Right lobe of liver (tissue), 6 donors: ENCODE results near the gene SIK3. TPM values are rescaled to one million over a fixed set of nuclear protein-coding genes. Genes with fewer than 3 reads are reported as not detected.

Source experiments
- ATAC-seq, 4 donors: fragments of 200-7000 bp; cut with Tn5 transposase; one replicate each; pipeline ENCODE4 v1.9.1; 2020; ENCODE audit warnings: mild to moderate bottlenecking in 4 of 4, moderate library complexity in 4 of 4
- DNase-seq, 3 donors: peaks; one replicate each; pipeline ENCODE4 v3.0.0-alpha.2; 2020
- H3K27ac ChIP-seq, 3 donors: fragments of 200-600 bp; one replicate each; pipeline ENCODE4 v1.8.0; 2022
- H3K27me3 ChIP-seq, 2 donors: fragments of 200-600 bp; one replicate each; pipeline ENCODE4 v1.8.0; 2022
- H3K36me3 ChIP-seq, 4 donors: fragments of 200-600 bp; sonication (generic) in 1 of 4; one replicate each; pipeline versions ENCODE4 v1.5.1 to v1.8.0; 2017 to 2022; ENCODE audit warnings: control low read depth in 1 of 4
- H3K4me1 ChIP-seq, 4 donors: fragments of 200-600 bp; sonication (generic) in 1 of 4; one replicate each; pipeline versions ENCODE4 v1.5.1 to v1.8.0; 2017 to 2022; ENCODE audit warnings: control low read depth in 1 of 4
- H3K4me3 ChIP-seq, 3 donors: fragments of 200-600 bp; one replicate each; pipeline ENCODE4 v1.8.0; 2022
- H3K9me3 ChIP-seq, 4 donors: fragments of 200-600 bp; sonication (generic) in 1 of 4; one replicate each; pipeline versions ENCODE4 v1.5.1 to v1.8.0; 2017 to 2022; ENCODE audit warnings: control low read depth in 1 of 4
- CTCF ChIP-seq, 4 donors: fragments of 200-600 bp in 3 of 4; fragments of 450-650 bp in 1 of 4; IDR thresholded peaks; one replicate each; pipeline versions ENCODE4 v1.5.1 to v1.8.0; 2016 to 2022; ENCODE audit warnings: antibody characterized with exemption in 4 of 4, mild to moderate bottlenecking in 2 of 4
- POLR2A ChIP-seq: fragments of 450-650 bp; IDR thresholded peaks from one replicate; pipeline ENCODE4 v1.6.1; 2017; ENCODE audit warnings: antibody characterized with exemption, mild to moderate bottlenecking
- WGBS: methylation state at CpG from one replicate; pipeline ENCODE4 v1.1.6; 2018; ENCODE audit warnings: low coverage, low lambda C conversion rate; ENCODE audit not compliant: insufficient coverage; ENCODE audit errors: missing lambda C conversion rate; 5-methylcytosine and 5-hydroxymethylcytosine counted together
- intact Hi-C, 2 donors: fragments of 100-400 bp; cut with DNase I; formaldehyde crosslinking; loops; one replicate each; pipeline versions ENCODE4 v1.11.2 to v1.14.1; 2022
- total RNA-seq, 6 experiments: library from RNA; depleted of rRNA in 2 of 6; stranded (reverse); fragments of >200 nt in 2 of 6; fragmentation: NEBNext Ultra II Directional in 3 of 6; extraction: Animal tissue kit (Norgen Biotek cat#: 25700) in 3 of 6; gene quantifications; one replicate each; pipeline versions ENCODE4 v1.1.0 to v1.2.4, GENCODE V29; 2016 to 2023
- donor health status: DM: no; HTN: yes; CAD: no.
- donor health status: DM: no; HTN: no; CAD: no.
- donor health status: DM: no; HTN: no; CAD: no.
- donor health status: DM: no; HTN: yes; CAD: no.
- donor health status: DM: no; HTN: yes; CAD: no.

Gene SIK3
- total RNA-seq, 6 experiments from 2014 or later, result 22.0 to 35.4 (median 26.8) TPM

GRCh38 chr11:117045196-117045595 lies 53.0 kb downstream of the SIK3 start:
- Histone ChIP-seq H3K4me3 (peak overlapping the region in 2 of 3 donors; percentile 7 to 18), H3K9me3 (no peaks in the 10 kb centered on the region), H3K36me3 (no peaks in the 10 kb centered on the region), H3K27me3 (no peaks in the 10 kb centered on the region), H3K27ac (peak overlapping the region; percentile 49 to 76 (median 73)), H3K4me1 (peaks cover 0 to 32% (median 13%) of the 10 kb centered on the region in 4 donors)
- WGBS, result 17% methylated on average over 5 of the region's 5 CpGs
- no peak for TF ChIP-seq POLR2A
- TF ChIP-seq CTCF (IDR thresholded peaks at IDR 0.05), result no peak
- ATAC-seq (peak; percentile 76 to 86 (median 76)), DNase-seq (no peak)
- intact Hi-C loops, result no loop called here

- Histone ChIP-seq H3K4me1 (peaks cover 0 to 32% (median 13%) of the 10 kb centered on the region in 4 donors), H3K36me3 (no peaks in the 10 kb centered on the region), H3K4me3 (no peak overlapping the region), H3K9me3 (no peaks in the 10 kb centered on the region), H3K27ac (peak overlapping the region; percentile 49 to 76 (median 73)), H3K27me3 (no peaks in the 10 kb centered on the region)
- intact Hi-C loops, result no loop called here
- WGBS, result 56% methylated on average over 7 of the region's 7 CpGs
- ATAC-seq, result peak in 3 of 4 donors; percentile 27 to 34 (median 29)
- no peak for TF ChIP-seq POLR2A
- no peak for TF ChIP-seq CTCF (IDR thresholded peaks at IDR 0.05)
- DNase-seq, result no peak
Measured at GRCh38 chr11:117044287-117045035, 53.8 kb downstream of the SIK3 start.

GRCh38 chr11:117042689-117043088 lies 55.5 kb downstream of the SIK3 start:
- Histone ChIP-seq H3K9me3 (no peaks in the 10 kb centered on the region), H3K36me3 (no peaks in the 10 kb centered on the region), H3K27ac (no peak overlapping the region), H3K4me3 (no peak overlapping the region), H3K4me1 (peaks cover 0 to 38% (median 16%) of the 10 kb centered on the region in 4 donors), H3K27me3 (no peaks in the 10 kb centered on the region)
- TF ChIP-seq POLR2A (no peak), CTCF (IDR thresholded peaks at IDR 0.05) (no peak)
- ATAC-seq (no peak), DNase-seq (no peak)
- 59% methylated on average over 3 of the region's 3 CpGs for WGBS
- intact Hi-C loops, result no loop called here

- ATAC-seq (peak in 1 of 4 donors; percentile 33), DNase-seq (no peak)
- H3K4me3 ChIP-seq, result no peak overlapping the region
- intact Hi-C loops, result no loop called here
- no peaks in the 10 kb centered on the region for H3K27me3 ChIP-seq
- H3K4me1 ChIP-seq, result peaks cover 0 to 34% (median 15%) of the 10 kb centered on the region in 4 donors
- WGBS, result 100% methylated on average over 1 of the region's 1 CpG
- TF ChIP-seq CTCF (IDR thresholded peaks at IDR 0.05) (no peak), POLR2A (no peak)
- H3K36me3 ChIP-seq, result no peaks in the 10 kb centered on the region
- no peaks in the 10 kb centered on the region for H3K9me3 ChIP-seq
- H3K27ac ChIP-seq, result no peak overlapping the region
Measured at GRCh38 chr11:117039900-117040299, 58.3 kb downstream of the SIK3 start.
